Fibroblast of lung (primary cell): ENCODE data around the gene XRCC3.

Experiments
- EZH2 ChIP-seq: IDR thresholded peaks from 2 replicates; pipeline ENCODE4 v1.5.1; 2012; ENCODE audit warnings: low read length, control low read depth, mild to moderate bottlenecking; ENCODE audit errors: missing control alignments
- TF ChIP-seq, protein P1 (sequence below), 2 donors: IDR thresholded peaks in 1 of 2; conservative IDR thresholded peaks in 1 of 2; 1 replicate in 1 of 2; 2 replicates in 1 of 2; pipeline ENCODE4 v1.5.1; 2011 to 2012; ENCODE audit warnings: low read length in 2 of 2, control low read depth in 1 of 2, inconsistent platforms in 1 of 2, low read depth in 1 of 2, mild to moderate bottlenecking in 1 of 2

DNA sequence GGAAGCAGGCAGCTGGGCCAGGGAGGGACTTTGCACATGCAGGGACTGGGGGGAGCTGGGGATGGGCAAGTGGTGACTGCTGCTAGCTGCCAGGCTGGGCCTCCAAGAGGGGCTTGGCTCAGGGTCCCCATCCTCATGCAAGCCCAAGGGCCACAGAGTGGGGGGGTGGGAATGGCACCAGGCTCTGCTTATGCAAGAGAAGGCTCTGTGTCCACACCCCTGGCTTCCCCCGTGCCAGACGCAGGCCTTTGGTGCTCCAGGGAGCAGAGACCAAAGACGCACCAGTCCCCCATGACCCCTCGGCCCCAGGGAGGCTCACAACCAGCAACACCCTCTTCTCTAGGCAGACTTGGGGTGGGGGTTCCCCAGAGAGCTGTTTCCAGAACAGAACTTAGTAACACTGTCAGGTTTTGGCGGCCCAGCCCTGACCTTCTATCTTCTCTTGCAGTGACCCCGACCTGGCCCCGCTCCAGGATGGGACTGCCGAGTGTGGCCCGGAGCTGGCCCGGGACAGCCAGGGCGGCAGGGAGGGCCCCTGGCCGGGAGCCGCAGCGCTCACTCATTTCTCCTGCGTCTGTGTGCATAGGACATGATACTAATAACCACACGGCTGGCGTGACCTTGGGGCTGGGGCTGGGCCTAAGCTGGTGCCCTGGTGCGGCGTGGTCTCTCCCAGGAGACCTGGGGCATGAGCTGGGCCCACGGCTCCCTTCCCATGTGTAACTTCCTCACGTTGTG is 14.3 kb downstream of the XRCC3 start:
- TF ChIP-seq, protein P1, sequence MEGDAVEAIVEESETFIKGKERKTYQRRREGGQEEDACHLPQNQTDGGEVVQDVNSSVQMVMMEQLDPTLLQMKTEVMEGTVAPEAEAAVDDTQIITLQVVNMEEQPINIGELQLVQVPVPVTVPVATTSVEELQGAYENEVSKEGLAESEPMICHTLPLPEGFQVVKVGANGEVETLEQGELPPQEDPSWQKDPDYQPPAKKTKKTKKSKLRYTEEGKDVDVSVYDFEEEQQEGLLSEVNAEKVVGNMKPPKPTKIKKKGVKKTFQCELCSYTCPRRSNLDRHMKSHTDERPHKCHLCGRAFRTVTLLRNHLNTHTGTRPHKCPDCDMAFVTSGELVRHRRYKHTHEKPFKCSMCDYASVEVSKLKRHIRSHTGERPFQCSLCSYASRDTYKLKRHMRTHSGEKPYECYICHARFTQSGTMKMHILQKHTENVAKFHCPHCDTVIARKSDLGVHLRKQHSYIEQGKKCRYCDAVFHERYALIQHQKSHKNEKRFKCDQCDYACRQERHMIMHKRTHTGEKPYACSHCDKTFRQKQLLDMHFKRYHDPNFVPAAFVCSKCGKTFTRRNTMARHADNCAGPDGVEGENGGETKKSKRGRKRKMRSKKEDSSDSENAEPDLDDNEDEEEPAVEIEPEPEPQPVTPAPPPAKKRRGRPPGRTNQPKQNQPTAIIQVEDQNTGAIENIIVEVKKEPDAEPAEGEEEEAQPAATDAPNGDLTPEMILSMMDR (conservative IDR thresholded peaks at IDR 0.05 in 1 of 2, IDR thresholded peaks at IDR 0.05 in 1 of 2; ENCODE audit: low read depth in 1 of 2, low read length in 2 of 2): no peak
- no peak for TF ChIP-seq EZH2
